ENCODE results near the gene RCOR3. TPM values are rescaled to one million over a fixed set of nuclear protein-coding genes. Genes with fewer than 3 reads are reported as not detected.

Gene RCOR3
- total and polyA plus RNA-seq, 2 experiments from 2014 or later: 13.8 to 25.8 TPM

DNA sequence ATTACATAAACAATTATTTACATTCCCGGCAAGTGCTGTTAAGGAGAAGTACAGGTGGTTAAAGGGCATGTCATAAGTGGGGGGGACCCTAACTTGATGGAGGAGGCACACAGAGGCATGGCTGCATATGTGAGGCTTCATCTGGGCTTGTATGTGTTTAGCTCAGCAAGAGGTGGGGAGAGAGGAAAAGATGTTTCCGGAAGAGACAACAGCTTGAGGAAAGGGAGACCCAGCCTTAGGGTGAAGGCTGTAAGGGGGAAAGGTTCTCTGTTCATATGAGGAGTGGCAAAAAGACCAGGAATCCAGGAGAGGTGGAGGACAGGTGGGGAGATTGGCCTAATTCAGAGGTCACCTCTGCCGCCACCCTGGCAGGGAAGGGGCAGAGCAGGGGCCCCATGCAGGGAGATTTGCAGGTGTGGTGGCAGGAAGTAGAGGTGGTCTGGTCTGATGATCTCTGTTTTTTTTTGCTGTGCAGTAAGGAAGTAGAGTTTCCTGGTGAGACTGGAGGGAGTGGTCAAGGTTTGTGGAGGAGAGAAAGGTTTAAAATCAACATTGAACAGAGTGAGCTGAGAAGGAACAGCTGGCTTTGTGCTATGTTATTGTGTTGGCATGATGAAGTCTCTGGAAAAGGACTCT lies 76.5 kb downstream of the RCOR3 start:
- H3K9ac ChIP-seq: no peak overlapping the region
- DNase-seq: no peak
- H2AFZ ChIP-seq: no peak overlapping the region
- H3K4me1 ChIP-seq (ENCODE audit: insufficient read depth): peaks cover 17% of the 10 kb centered on the region; the same call in 1 of the 2 replicates
- H3K4me2 ChIP-seq (ENCODE audit: unreplicated experiment): no peak overlapping the region
- no peaks in the 10 kb centered on the region for H3K9me3 ChIP-seq (ENCODE audit: low read depth)
- no peak overlapping the region for H3K4me3 ChIP-seq
- no peaks in the 10 kb centered on the region for H3K27me3 ChIP-seq (replicated peaks; ENCODE audit: insufficient read depth)
- peaks cover 14% of the 10 kb centered on the region; the same call in 1 of the 2 replicates for H3F3A ChIP-seq (ENCODE audit: insufficient read depth)
- no peak overlapping the region for H3K27ac ChIP-seq
- WGBS, 2 experiments (ENCODE audit: low coverage in 1 of 2, low lambda C conversion rate in 2 of 2, missing lambda C conversion rate in 2 of 2): 98% methylated on average over 3 of the region's 3 CpGs
- peaks cover 36% of the 10 kb centered on the region for H3K79me2 ChIP-seq (ENCODE audit: insufficient read depth)
- H3K36me3 ChIP-seq (ENCODE audit: low read depth): no peaks in the 10 kb centered on the region
- no peaks in the 10 kb centered on the region for H4K20me1 ChIP-seq (ENCODE audit: insufficient read depth)
- in situ Hi-C loops (cut with MboI): no loop called here
- TF ChIP-seq EZH2phosphoT487 (IDR thresholded peaks at IDR 0.05; ENCODE audit: insufficient read depth, low read depth) (no peak), EZH2 (IDR thresholded peaks at IDR 0.05; ENCODE audit: insufficient read depth, poor library complexity, severe bottlenecking) (no peak)
- H3K9me2 ChIP-seq (ENCODE audit: insufficient read depth): no peaks in the 10 kb centered on the region

DNA sequence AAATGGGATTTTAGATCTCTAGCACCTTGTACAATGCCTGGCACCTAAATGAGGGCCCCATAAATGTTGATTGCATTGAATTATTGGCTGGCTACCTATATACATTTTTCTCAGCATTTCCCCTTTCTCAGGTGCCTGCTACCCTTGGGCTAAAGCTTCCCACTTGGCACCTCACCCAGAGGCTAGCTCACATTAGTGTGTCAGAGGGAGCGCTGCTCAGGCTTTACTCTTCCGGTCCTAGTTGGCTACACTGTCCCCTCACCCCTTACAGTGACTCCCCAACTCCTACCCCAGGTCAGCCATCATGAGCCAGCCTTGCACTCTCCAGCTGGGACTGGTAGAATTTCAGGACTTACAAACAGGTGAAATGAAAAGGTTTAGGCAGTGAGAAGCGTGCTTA lies 77.0 kb downstream of the RCOR3 start:
- Histone ChIP-seq H3K36me3 (ENCODE audit: low read depth) (no peaks in the 10 kb centered on the region), H2AFZ (no peak overlapping the region), H3K4me2 (ENCODE audit: unreplicated experiment) (no peak overlapping the region), H3K9ac (no peak overlapping the region), H3K9me2 (ENCODE audit: insufficient read depth) (no peaks in the 10 kb centered on the region), H3K79me2 (ENCODE audit: insufficient read depth) (peaks cover 35% of the 10 kb centered on the region), H3K27ac (no peak overlapping the region), H3F3A (ENCODE audit: insufficient read depth) (peaks cover 9% of the 10 kb centered on the region; the same call in 1 of the 2 replicates), H3K4me3 (no peak overlapping the region), H3K9me3 (ENCODE audit: low read depth) (no peaks in the 10 kb centered on the region), H4K20me1 (ENCODE audit: insufficient read depth) (no peaks in the 10 kb centered on the region), H3K4me1 (ENCODE audit: insufficient read depth) (peaks cover 12% of the 10 kb centered on the region; the same call in 1 of the 2 replicates), H3K27me3 (replicated peaks; ENCODE audit: insufficient read depth) (no peaks in the 10 kb centered on the region)
- 95 to 100% methylated on average over 3 of the region's 3 CpGs for WGBS, 2 experiments (ENCODE audit: low coverage in 1 of 2, low lambda C conversion rate in 2 of 2, missing lambda C conversion rate in 2 of 2)
- DNase-seq: no peak
- in situ Hi-C loops (cut with MboI): no loop called here
- TF ChIP-seq EZH2phosphoT487 (IDR thresholded peaks at IDR 0.05; ENCODE audit: insufficient read depth, low read depth): no peak
- TF ChIP-seq EZH2 (IDR thresholded peaks at IDR 0.05; ENCODE audit: insufficient read depth, poor library complexity, severe bottlenecking): no peak

DNA sequence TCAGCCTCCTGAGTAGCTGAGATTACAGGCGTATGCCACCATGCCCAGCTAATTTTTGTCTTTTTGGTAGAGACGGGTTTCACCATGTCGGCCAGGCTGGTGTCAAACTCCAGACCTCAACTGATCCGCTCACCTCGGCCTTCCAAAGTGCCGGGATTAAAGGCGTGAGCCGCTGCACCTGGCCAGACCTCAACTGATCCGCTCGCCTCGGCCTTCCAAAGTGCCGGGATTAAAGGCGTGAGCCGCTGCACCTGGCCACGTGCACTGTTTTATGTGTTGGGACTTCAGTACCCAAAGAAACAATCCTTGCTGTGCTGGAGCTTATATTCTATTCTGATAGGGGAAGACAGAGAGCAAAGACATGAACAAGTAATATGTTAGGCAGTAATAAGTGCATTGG lies 77.6 kb downstream of the RCOR3 start:
- H4K20me1 ChIP-seq (ENCODE audit: insufficient read depth): no peaks in the 10 kb centered on the region
- in situ Hi-C loops (cut with MboI): no loop called here

DNA sequence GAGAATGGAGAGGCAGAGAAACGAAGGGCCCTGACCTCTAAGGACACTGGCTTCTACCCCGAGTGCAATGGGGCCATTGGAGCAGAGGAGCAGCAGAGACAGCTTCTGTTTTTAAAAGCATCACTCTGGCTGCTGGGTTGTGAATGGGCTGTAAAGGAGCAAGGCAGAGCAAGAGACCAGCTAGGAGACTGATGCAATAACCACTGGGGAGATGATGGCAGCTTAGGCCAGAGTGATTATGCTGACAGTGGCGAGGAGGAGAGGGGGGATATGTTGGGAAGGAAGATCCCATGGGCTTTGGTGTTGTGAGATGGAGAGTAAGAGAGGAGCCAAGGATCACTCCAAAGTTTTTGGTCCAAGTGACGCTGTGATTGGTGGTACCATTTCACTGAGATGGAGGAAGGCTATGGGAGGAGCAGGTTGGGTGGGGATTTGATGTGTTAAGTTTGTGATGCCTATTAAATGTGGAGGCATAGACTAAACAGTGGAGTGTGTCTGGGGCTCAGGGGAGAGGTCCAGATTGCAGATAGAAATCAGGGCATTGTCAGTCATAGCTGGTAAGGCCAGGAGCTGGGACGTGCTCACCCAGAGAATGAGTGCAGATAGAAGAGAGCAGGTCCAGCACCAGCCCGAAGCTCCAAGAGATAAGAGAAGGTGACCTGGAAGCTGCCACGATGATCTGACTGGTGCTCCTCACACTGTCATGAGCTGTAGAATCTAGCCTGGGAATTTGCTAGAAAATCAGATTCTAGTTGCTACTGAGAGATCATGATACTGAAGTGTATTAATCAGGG lies 78.5 kb downstream of the RCOR3 start:
- no peak for DNase-seq
- H3K4me2 ChIP-seq (ENCODE audit: unreplicated experiment): no peak overlapping the region
- H4K20me1 ChIP-seq (ENCODE audit: insufficient read depth): no peaks in the 10 kb centered on the region
- H3K4me3 ChIP-seq: no peak overlapping the region
- H3K9me2 ChIP-seq (ENCODE audit: insufficient read depth): no peaks in the 10 kb centered on the region
- no peak overlapping the region for H3K9ac ChIP-seq
- no peak overlapping the region for H3K27ac ChIP-seq
- no peak overlapping the region for H2AFZ ChIP-seq
- H3K9me3 ChIP-seq (ENCODE audit: low read depth): no peaks in the 10 kb centered on the region
- 0 out of 2 replicates have a peak, but pooled peaks cover 5% of the 10 kb centered on the region for H3K4me1 ChIP-seq (ENCODE audit: insufficient read depth)
- peaks cover 28% of the 10 kb centered on the region for H3K79me2 ChIP-seq (ENCODE audit: insufficient read depth)
- TF ChIP-seq EZH2 (IDR thresholded peaks at IDR 0.05; ENCODE audit: insufficient read depth, poor library complexity, severe bottlenecking): no peak
- 83 to 87% methylated on average over 7 of the region's 7 CpGs for WGBS, 2 experiments (ENCODE audit: low coverage in 1 of 2, low lambda C conversion rate in 2 of 2, missing lambda C conversion rate in 2 of 2)
- in situ Hi-C loops (cut with MboI): no loop called here
- H3K27me3 ChIP-seq (replicated peaks; ENCODE audit: insufficient read depth): no peaks in the 10 kb centered on the region
- H3K36me3 ChIP-seq (ENCODE audit: low read depth): no peaks in the 10 kb centered on the region
- no peaks in the 10 kb centered on the region for H3F3A ChIP-seq (ENCODE audit: insufficient read depth)

More for the DNA sequence above, 77.6 kb downstream of the RCOR3 start:
- DNase-seq: no peak
- Histone ChIP-seq H3K9ac (no peak overlapping the region), H2AFZ (no peak overlapping the region), H3K4me2 (ENCODE audit: unreplicated experiment) (no peak overlapping the region), H3K9me2 (ENCODE audit: insufficient read depth) (no peaks in the 10 kb centered on the region), H3K36me3 (ENCODE audit: low read depth) (no peaks in the 10 kb centered on the region), H3K4me1 (ENCODE audit: insufficient read depth) (peaks cover 6% of the 10 kb centered on the region; the same call in 1 of the 2 replicates), H3K79me2 (ENCODE audit: insufficient read depth) (peaks cover 35% of the 10 kb centered on the region), H3K27ac (no peak overlapping the region), H3K9me3 (ENCODE audit: low read depth) (no peaks in the 10 kb centered on the region), H3K4me3 (no peak overlapping the region), H3F3A (ENCODE audit: insufficient read depth) (0 out of 2 replicates have a peak, but pooled peaks cover 3% of the 10 kb centered on the region), H3K27me3 (replicated peaks; ENCODE audit: insufficient read depth) (no peaks in the 10 kb centered on the region)
- no peak for TF ChIP-seq EZH2 (IDR thresholded peaks at IDR 0.05; ENCODE audit: insufficient read depth, poor library complexity, severe bottlenecking)
- WGBS, 2 experiments (ENCODE audit: low coverage in 1 of 2, low lambda C conversion rate in 2 of 2, missing lambda C conversion rate in 2 of 2): 92 to 93% methylated on average over 15 of the region's 15 CpGs
